Stimulated activated CD4-positive, alpha-beta T cell treated with anti-CD3 and anti-CD28 coated beads, Interleukin-4, amount 100 ng/mL, for 48 hours (primary cell): ENCODE data around the gene CACNG4.

ENCODE experiments used
- DNase-seq, 2 donors: peaks; one replicate each; pipeline ENCODE4 v3.0.0-alpha.2; 2020; ENCODE audit warnings: low read depth in 2 of 2

The CACNG4 gene

DNA sequence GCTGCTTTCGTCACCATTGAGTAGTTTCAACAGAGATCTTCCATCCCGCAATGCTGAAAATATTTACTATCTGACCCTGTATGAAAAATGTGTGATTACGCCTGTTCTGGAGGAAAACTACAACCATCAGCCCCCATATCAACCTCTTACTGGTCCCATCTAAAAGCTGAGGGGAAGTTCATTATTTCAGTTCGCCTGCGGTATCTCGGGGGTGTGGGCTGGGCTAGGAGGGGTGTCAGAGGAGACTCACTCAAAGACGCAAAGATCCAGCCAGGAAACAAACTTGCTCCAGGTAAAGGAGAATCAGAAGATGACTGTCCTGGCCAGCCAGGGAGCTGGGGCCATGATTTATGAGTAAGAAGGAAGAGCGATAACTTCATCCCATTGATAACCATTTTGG is 93.5 kb downstream of the CACNG4 start:
- no peak for DNase-seq

DNA sequence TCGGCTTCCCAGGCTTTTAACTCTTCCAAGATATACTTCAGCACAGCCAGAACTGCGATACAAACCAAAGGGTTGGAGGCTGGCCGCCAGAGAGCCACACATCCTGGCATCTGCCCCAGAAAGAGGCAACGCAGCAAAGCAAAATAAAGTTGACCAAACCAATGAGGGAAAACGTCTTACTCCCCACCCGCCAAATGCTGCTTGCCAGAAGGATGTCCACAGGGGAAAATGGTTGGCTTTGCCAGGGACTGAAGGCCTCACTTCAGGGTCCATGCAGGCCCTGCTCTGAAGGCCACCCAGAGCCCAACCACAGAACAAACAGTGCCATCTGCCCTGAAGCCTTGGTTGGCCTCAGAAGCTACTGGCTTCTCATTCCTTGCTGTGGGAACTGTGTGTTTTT is 94.9 kb downstream of the CACNG4 start:
- no peak for DNase-seq

DNA sequence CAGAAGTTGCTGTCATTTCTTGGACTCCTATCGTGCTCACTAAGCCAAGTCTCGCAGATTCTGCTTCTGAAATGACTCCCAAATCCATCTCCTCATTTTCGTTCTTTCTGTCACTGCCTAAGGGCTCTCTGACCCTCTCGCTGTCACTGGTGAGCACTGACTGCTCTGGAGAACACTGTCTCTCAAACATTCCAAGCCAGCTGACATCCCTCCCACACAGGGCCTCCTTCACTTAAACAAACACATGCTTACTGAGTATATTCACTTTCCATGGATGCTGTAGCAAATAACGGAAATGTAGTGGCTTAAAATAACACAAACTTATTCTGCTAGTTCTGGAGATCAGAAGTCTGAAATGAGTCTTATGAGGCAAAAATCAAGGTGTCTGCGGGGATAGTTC is 98.6 kb downstream of the CACNG4 start:
- DNase-seq, result no peak

DNA sequence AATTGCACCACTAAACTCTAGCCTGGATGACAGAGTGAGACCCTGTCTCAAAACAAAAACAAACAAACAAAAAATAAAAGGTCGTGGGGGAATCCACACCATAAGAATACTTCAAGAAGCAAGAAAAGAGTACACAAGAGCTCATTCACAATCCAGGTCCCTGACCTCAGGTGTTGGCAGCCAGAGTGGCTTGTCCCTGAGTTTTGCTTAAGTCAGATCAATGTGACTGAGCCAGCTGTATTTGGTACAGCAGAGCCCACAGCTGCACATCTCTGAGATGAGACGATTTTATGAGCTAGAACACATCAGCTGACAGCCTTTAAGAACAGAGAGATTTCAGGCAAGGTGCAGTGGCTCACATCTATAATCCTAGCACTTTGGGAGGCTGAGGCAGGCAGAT is 102.2 kb downstream of the CACNG4 start:
- no peak for DNase-seq

DNA sequence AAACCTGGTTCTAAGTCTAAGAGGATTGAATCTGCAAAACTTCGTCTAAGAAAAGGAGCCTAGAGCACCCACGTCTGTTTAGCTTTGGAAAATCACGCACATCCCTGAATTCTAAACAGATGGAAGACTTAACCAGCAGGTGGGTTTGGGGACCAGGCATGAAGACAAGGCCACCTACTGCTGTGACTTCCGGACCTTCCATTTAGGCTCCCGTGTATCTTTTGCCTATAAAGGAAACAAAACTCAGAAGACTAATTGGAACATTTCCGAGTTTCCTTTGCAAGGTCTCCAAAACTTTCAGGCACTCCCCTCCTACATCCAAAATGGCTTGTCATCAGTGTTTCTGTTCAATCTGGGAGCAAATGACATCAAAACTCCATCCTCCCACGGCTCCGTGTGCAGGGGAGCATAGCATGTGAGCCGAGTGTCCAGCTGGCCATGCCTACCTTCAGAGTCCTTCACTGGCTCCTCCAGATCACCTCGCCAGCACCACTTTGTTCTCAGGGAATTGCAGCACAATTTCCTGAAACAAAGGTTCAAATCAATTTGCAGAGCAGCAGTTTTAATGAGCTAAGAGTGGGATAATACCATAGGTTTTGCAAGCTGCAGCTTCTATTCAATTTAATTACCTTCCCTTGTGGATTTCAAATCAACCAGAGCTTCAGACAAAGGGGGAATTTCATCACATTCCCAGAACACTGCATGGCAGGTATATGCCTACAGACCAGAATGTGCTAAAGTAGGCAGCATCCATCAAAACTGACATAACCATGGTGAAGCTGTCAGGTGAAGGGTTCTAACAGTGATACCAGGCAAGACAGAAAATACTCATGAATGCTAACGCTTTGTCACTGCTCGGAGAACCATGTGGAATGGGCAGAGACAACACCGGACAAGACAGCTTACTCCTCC is 103.3 kb downstream of the CACNG4 start:
- DNase-seq, result no peak

DNA sequence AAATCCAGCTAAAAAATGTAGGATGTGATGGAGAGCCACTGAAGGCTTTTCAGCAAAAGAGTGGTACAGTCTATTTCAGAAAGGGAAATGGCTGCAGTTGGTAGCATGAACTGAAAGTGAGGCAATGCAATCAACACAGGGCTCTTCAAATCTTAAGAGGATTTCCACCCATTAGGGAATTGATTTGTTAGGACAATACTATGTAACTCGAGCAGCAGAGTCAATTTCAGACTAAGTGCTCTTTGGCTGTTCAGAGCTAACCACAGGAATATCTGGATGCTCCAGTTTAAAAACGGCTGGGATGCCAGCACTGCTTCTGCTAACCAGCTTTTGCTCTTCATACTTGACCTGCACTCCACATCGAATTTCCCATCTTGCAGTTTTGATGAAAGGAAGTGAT is 104.5 kb downstream of the CACNG4 start:
- no peak for DNase-seq

DNA sequence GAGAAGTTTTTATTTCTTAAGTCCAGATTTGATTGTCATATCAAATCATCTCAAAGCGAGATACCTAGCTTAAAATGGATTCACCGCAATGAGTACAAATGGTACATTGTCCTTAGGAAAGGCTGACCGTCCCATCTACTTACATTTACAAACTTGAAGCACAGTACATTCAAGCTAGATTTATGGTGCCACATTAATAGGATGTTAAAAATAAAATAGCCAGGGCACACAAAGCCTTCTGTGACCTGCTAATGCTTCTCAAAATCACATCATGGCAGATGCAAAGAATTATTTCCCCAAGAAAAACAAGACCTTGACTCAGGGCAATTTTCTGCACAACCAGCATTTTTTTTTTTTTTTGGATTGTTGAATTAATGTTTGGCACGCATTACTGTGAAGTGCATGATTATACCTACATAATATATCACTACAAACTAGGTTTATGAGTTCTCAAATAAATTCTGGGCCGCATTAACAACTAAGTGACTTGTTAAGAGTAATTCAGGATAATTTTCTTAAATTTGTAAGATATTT is 105.2 kb downstream of the CACNG4 start:
- DNase-seq, result no peak

DNA sequence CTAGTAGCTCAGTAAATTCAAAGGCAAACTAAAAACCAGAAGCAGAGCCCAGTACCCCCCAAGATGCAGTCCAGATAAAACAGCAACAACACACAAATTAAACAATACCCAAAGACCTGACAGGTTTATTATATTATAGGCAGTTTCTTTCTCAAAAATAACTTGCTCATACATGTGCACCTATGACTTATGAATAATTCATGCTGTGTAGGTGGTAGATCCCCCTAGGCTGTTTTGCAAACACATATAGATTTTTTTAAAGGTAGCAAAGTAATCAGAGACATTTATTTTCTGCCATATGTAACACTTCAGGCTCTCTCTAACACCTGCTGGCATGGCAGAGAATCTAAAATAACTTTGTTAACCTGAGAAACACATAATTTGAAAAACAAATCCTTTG is 107.1 kb downstream of the CACNG4 start:
- DNase-seq, result no peak

DNA sequence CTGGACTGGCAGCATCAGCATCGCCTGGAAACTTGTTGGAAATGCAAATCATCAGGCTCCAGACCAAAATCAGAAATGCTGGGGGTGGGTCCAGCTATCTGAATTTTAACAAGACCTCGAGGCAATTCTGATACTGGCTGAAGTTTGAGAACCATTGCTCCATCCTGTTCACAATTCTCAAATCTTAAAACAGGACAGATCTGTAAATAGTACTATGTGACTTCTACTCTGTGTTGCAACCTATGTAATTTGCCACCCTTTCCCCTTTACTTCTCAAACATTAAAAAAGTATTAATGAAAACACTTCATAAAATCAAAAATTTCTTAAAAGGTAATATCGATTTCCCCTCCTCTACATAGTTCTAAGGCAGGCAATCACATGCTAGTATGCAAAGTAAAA is 108.4 kb downstream of the CACNG4 start:
- DNase-seq, result no peak

DNA sequence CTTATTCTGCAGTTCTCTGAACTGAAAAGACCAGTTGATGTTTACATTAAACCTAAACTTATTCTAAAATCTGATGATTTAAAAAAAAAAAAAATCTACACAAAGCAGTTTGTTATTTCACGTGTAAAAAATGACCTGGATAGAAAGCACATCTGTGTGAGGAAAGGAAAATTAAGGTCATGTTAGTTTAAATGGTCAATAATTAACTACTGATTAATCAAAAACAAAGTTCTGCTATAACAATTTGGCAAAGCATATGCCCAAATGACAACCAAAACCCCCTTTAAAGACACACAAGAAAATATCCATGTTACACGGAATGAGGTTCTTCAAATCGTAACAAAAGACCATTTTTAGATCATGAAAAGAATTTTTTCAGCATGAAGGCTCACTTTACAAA is 110.3 kb downstream of the CACNG4 start:
- DNase-seq, result no peak

DNA sequence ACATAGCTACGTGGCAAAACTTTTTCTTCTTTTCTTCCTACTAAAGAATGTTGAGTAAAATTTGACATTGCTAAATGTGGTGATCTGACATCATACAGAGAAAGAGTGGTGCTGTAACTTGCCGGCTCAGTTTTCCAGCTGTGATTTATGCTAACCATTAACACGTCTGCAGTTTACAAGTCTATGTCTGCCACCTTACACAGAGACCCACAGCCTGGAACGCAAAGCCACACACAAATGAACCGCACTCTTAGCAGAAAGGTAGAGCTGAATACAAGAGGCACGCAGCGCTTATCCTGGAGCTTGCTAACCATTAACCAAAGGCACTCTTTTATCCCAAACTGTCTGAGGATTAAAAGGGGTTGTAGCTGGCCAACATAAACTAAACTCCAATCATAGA is 111.8 kb downstream of the CACNG4 start:
- DNase-seq, result no peak

DNA sequence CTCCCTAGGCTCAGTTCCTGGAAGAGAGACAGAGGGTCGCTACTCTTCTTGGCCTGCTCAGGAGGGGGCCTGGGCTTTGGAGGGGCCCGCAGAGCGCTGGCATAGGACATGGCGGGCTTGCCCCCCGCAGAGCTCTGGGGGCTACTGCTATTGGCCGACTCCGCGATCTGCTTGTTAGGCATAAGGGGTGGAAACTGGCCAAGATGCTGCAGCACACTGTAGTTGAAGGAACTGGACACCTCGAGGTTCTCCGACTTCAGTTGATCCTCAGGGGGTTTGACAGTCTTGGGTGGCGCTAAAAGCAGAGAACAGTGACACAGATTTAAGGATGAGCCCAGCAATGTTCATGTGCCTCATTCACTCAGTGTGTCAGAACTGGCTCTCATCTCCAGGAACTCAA is 113.8 kb downstream of the CACNG4 start:
- DNase-seq, result no peak

DNA sequence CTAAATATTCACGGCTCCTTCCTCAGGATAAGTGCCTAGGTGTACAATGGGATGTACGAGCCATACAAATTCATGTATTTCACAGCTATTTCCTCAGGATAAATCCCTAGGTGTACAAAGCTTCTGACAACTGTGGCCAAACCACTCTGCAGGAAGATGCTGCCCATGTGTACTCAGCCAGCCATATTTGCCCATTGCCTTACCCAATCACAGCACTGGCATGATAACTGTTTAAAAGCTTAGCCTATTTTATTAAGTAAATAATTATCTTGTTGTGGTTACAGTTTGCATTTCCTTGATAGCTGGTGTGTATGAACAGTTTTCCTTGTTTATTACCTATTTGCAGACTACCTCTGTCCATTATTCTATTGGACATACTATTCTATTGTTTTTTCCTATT is 115.0 kb downstream of the CACNG4 start:
- DNase-seq, result no peak

DNA sequence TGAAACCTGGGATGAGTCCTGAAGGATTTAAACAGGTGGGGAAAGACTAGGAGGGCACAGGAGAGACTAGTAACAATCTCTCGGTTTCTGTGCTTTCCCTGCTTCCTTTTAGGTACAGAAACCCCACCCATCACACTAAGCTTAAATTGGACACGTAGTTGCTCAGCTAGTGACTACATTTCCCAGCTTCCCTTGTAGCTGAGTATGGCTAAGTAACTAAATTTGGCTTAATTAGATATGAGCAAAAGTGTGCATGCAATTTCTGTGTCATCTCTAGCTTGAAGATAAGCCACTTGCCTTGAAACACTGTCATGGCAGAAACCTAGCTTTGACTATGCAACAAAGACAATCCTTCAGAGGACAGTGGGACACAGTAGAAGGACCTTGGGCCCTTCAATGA is 116.3 kb downstream of the CACNG4 start:
- no peak for DNase-seq

DNA sequence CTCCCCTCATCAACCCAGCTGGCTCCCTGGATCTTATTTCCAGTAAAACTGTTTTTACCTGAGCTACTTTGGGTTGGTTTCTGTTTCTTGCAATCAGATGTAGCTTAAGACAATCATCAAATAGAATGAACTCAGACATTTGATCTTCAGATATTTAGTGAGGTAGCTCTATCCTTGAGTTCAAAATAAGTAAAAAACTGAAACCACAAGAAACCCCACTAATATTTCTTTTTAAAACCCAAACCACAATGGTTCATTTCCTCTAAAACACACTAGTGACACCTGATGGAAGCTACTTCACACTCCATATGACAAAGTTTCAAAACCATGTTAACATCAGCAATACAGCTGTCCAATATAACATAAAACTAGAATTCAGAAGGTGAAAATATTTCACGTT is 117.6 kb downstream of the CACNG4 start:
- DNase-seq, result no peak
